NCI-H1105 treated with DMSO at 0.1 percent for 48 hours (cell line): ENCODE data around the gene PTK7.
A peak's percentile ranks its signal among the peaks of the same experiment; 100 is the strongest.
"Not testable (repeated sequence)": the region's sequence is repeated elsewhere in the genome, so short reads cannot be mapped to it uniquely, and the experiment has no call there.

Source experiments
- DNase-seq: peaks from one replicate; lab custom pipeline; 2025; lab: John Stamatoyannopoulos, UW

Gene PTK7

DNA sequence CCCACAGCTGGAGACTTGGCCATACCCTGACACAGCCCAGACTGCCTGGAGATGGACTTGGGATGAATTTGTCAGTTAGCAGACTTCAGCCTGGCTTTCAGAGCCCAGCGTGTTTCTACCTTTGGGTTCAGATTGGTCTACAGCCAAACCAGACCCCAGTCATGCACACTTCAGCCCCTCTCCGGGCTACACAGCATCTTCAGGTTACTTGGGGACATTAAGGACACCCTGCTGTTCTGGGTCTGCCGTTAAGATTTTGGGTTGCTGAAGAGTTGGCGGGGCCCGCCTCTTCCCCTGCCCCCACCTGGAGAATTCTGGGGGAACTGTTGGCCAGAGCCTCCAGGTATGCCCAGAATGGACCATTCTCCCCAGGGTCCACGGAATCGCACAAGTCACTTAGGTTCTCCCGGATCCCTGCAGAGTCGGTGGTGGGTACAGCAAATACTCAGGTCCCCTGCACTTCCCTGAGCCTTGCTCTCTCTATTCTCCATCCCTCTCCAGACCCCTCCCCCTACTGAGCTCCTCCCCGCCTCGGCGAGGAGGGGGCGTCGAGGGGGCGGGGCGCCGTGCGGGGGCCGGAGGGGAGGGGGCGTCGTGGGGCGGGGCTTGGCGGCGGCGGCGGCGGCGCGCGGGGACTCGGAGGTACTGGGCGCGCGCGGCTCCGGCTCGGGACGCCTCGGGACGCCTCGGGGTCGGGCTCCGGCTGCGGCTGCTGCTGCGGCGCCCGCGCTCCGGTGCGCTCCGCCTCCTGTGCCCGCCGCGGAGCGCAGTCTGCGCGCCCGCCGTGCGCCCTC lies at the start of gene PTK7:
Gene PTK7, plus strand, starts transcription at position 645 of the 794 bp plus-strand sequence. CDS start 175 bp downstream, outside the sequence.
- peak; percentile 73 for DNase-seq

DNA sequence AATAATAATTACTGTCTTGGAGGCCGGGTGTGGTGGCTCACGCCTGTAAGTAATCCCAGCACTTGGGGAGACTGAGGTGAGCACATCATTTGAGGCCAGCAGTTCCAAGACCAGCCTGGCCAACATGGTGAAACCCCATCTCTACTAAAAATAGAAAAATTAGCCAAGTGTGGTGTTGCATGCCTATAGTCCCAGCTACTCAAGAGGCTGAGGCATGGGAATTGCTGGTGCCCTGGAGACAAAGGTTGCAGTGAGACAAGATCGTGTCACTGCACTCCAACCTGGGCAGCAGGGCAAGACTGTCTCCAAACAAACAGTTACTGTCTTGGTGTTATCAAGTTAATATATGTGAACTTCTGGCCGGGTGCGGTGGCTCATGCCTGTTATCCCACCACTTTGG lies 49.7 kb upstream of the PTK7 start:
- no peak for DNase-seq

DNA sequence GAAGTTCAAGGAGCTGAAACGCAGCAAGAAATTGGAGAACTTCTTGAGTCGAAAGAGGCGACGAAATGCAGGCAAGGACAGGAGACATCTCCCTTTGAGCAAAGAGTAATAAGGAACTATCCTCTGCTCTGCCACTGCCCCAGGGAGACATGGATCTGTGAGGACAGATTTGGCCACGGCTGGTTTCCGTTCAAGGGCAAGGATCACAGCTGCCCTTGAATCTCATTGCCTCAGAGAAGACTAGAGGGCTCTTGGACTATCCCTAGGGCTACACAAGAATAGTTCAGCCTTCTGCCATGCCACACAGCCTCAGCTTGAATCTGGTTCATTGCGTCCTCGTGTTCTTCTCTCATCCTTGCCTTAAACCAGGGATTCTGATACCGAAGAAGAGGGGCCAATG lies 47.0 kb upstream of the PTK7 start:
- DNase-seq, result no peak

- no peak for DNase-seq
Observed at GRCh38 chr6:43032326-43032725, 43.8 kb upstream of the PTK7 start.

GRCh38 chr6:43033496-43034189 lies 42.5 kb upstream of the PTK7 start:
- DNase-seq, result no peak

DNA sequence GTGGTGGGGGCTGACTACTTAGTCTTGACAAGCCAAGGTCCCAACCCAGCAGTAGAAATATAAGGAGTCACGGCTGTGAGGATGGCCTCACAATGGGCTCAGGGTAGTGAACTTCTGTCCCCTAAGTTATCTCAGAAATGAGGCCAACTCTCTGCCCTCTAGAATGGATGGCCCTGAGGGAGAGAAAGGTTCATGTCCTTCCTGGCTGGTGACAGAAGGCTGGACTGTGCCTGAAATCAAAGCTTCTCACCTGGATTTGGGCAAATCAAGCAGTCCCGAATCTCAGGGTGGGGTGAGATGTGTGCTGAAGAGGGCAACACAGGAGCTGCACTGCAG lies 42.0 kb upstream of the PTK7 start:
- no peak for DNase-seq

DNA sequence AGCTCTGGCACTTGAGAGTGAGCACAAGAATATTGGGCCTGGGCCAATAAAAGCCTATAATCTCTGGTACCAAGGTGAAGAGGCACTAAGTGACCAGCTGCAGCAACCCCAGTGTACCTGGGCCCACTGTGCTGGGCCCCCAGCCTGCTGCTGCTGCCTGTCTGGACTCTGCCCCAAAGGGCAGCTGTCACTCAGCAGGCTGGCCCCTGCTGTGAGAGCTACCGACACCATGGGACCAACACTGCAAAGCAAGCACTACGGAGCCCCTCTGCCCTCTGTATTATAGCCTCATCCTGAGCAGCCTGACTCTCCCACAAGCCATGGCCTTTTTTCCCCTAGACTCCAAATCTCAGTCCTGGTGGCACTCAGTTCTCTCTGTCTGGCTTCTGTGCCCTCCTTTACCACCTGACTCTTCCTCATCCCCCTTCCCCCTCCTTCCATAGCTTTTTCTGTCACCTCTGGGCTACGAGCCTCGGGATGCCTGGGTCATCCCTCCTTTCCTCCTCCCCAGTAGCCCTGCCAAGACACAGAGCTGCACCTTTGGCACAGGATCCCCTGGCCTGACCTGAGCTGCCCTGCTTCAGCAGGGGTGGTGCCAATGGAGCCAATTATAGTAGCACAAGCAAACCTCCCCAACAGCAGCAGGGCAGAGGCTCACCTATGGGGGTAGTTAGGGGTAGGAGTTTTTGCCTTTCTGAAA lies 40.5 kb upstream of the PTK7 start:
- no peak for DNase-seq

- DNase-seq, result no peak
Observed at GRCh38 chr6:43036712-43037111, 39.4 kb upstream of the PTK7 start.

DNA sequence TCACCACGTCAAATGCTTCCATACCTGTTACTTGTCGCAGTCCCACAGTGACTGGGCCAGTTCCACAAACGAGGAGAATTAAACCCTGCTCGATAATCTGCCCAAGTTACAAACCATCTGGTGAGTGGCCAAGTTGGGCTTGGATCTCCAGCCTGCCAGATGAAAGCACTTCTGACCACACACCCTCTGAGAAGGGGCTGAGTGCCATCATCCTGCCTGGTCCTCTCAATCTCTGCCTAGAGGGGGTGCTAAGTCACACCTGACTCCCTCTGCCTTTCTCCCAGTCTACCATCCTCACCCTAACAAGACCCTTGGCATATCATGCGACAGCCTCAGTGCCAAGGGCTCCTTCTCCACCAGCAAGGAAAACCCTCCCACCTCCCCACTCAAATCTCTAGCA lies 38.9 kb upstream of the PTK7 start:
- DNase-seq, result no peak

DNA sequence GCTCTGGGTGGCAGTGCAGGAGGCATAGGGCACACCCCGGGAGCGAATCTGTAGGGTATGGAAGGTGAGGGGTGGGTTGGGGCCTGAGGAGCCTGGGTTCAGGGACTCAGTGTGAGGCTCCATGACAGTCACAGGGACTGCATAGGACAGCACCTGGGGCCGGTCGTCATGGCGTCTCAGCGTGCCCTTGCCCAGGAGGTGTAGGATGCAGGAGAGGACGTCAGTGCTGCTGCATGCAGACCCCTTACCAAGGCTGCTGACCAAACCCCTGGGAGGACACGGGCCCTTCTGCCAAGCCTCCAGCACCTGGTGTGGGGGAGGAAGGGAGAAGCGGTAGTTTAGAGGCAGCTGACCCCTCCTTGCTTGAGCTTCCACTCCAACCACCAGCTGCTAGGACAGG lies 38.4 kb upstream of the PTK7 start:
- DNase-seq, result no peak

DNA sequence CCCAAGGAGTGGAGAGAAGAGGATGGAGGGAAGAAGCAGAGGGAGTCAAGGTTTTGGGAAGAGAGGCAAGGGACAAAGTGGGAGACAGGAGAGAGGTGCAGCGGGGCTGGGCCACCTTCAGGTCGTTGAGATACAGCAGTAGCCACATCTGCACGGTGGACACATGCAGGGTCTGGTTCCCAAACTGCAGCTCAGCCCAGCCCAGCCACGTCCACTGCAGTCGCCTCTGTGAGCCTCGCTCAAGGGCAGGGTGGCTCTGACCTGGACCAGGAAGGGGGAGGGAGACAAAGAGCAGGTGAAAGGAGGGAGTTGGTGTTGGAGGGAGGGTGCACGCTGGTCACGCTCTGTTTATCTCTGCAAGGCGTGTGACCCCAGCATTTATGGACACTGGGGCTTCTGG lies 37.4 kb upstream of the PTK7 start:
- DNase-seq, result no peak

- DNase-seq, result no peak
Observed at GRCh38 chr6:43040542-43041257, 35.4 kb upstream of the PTK7 start.

DNA sequence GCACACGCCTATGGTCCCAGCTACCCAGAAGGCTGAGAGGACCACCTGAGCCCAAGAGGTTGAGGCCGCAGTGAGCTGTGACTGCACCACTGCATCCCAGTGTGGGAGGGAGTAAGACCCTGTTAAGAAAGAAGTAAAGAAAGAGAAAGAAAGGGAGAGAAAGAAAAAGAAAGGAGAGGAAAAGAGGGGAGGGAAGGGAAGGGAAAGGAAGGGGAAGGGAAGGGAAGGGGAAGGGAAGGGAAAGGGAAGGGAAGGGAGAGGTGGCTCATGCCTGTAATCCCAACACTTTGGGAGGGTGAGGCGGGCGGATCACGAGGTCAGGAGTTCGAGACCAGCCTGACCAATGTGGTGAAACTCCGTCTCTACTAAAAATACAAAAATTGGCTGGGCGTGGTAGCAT lies 34.6 kb upstream of the PTK7 start:
- not testable (repeated sequence) for DNase-seq

- DNase-seq, result no peak
Observed at GRCh38 chr6:43043310-43043709, 32.8 kb upstream of the PTK7 start.

DNA sequence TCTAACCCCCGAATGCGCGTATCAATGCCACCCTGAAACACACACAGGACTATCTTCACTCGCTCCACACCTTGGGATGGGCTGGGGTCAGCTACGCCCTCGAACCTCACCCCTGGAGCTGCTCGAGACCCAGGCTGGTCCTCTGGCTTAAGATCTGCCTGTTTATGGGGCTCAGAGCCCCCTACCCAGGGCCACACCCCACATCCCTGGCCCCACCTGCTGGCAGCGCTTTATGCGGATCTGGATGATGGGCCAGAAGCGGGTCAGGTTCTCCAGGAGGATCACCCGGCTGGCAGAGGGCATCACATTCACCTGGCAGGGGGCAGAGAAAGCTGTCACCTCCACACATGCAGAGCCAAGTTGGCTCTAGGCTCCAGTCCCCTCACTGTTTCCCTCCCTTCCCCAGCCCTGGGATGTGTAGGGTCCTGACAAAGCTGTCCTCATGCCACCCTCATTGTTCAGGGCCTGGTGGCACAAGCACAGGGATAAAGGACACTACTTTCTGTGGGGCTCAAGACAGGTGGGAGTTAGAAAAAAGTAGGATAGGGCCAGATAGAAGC lies 30.7 kb upstream of the PTK7 start:
- no peak for DNase-seq

DNA sequence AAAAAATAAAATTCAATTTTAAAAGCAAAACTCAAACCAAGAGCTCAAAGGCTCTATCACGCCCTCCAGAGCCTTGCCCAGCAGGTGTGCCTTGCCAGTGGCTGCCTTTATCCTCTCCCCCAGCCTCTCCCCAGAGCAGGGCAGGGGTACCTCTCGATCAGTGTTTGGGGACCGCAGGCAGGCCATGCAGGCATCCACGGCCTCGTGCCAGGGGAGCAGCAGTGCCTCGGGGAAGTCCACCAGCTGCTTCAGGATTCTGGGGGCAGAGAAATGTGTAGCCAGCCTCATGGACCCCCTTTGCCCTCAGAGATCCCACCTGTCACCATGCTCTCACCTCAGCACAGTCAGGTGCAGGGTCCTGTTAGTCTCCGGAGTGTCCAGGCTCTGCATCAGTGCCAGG lies 28.1 kb upstream of the PTK7 start:
- DNase-seq, result no peak

DNA sequence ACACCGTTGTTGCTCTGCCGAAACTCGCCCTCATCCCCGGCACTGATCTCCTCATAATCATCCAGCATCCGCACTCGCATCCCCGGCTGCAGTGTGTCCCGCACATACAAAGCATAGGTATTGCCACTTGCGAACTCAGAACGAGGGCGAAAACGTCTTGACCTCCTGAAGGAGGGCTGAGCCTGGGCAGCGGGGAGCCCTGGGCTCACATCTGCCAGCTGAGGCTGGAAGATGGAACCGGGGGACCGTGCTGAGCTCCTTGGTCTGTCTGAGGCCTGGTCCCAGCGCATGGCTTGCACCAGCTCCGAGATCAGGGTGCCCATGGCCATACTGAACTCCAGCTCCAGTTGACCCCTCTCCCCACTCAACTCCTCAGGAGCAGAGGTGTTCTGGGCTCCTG lies 25.1 kb upstream of the PTK7 start:
- DNase-seq, result no peak

DNA sequence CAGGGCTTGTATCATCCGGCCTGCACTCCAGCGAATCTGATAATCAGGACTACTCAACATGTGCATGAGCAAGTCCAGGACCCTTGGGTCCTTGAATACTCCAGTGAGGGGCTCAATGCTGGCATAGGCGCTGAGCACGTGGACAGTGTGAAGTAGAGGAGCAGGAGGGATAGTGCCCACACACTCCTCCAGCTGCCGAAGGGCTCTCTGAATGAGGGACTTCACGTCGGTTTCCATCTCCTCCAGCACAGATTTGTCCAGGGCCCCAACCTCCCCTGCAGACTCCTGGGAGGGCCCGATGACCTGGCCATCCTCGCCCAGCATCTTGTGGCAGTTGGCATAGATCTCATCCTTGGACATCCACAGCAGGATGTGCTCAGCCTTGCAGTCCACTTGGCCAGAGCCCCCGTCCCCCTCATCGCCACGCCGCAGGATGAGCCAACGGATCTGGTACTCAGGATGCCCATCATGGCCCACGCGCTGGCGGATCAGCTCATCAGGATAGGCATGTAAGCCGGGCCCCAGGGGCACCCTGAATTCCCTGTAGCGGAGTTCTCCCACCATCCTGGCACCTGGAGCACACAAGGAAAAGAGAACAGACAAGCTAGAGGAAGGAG lies 23.8 kb upstream of the PTK7 start:
- DNase-seq, result no peak

GRCh38 chr6:43052842-43053544 lies 23.1 kb upstream of the PTK7 start:
- no peak for DNase-seq

DNA sequence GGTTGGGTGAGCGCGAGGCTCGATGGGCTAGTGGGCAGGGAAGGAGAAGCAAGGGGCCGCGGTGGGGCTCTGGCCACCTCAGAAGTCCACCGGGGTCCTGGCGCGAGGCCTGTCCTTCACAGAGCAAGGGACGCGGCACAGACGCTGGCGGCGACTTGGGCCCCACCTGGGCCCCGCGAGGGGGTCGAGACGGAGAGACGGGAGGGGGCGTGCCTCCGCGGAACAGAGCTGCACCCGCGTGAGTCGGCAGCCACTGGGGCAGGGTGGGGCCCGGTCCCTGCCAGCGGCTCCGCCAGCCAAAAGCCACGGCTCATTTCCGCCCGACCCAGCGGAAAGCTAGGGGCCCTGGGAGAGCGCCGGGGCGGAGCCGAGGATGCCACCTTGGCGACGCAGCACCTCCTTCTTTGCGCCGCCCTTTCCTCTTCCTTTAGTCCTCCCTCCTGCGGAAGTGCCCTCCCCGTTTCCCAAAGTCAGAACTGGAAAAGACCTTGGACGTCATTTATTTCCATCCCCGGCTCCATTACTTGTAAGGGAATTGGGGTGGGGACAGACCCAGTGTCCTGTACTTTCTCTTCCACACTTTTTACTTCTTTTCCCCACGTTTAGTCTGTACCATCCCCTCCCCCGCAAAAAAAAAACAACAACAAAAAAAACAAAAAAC lies 22.4 kb upstream of the PTK7 start, which contains the start of gene CUL7:
Gene CUL7, minus strand, starts transcription at position 307 of the 661 bp plus-strand sequence. CDS start 1,063 bp downstream, outside the sequence.
- DNase-seq, result peak; percentile 93
